SH-SY5Y (cell line): ENCODE measurements around the gene VWA1.

Experiments
- GATA2 ChIP-seq: IDR thresholded peaks from 2 replicates; pipeline ENCODE4 v1.6.1; 2011; ENCODE audit warnings: mild to moderate bottlenecking, low read depth, low read length
- GATA3 ChIP-seq: IDR thresholded peaks from 2 replicates; pipeline ENCODE4 v1.6.1; 2011; ENCODE audit warnings: low read depth, mild to moderate bottlenecking, low read length, moderate library complexity

GRCh38 chr1:1490633-1491230, 55.2 kb downstream of the VWA1 start:
- TF ChIP-seq GATA3: no peak
- TF ChIP-seq GATA2: no peak
